ENCODE results near the gene GRIN1. TPM values are rescaled to one million over a fixed set of nuclear protein-coding genes. Genes with fewer than 3 reads are reported as not detected.
A peak's percentile ranks its signal among the peaks of the same experiment; 100 is the strongest.

Gene GRIN1
- total and polyA plus RNA-seq, 2 of the 13 experiments (the other 11 are each of a cell fraction or from before 2014, with no cell fraction given), result 0.13 TPM; not detected in 1

- TF ChIP-seq HNF1A (IDR thresholded peaks at IDR 0.05; ENCODE audit: low read depth), result no peak
- TF ChIP-seq HNF1A (CRISPR knock-in tag; IDR thresholded peaks at IDR 0.05; ENCODE audit: borderline replicate concordance), result peak; percentile 74; the same call in 1 of the 2 replicates
- no peak for TF ChIP-seq GLMP (CRISPR knock-in tag; IDR thresholded peaks at IDR 0.05; ENCODE audit: borderline replicate concordance)
- peak; percentile 100 for TF ChIP-seq CREB1 (IDR thresholded peaks at IDR 0.05)
- peak; percentile 99 for TF ChIP-seq CREB1 (CRISPR knock-in tag; IDR thresholded peaks at IDR 0.05)
- TF ChIP-seq TERF1 (CRISPR knock-in tag; IDR thresholded peaks at IDR 0.05), result no peak
- TF ChIP-seq SP4 (CRISPR knock-in tag; IDR thresholded peaks at IDR 0.05), result peak; percentile 90
- peak; percentile 80 for TF ChIP-seq CBX1 (IDR thresholded peaks at IDR 0.05; ENCODE audit: low read depth)
- no peak for TF ChIP-seq CHCHD3 (CRISPR knock-in tag; IDR thresholded peaks at IDR 0.05)
- peak; percentile 79 for TF ChIP-seq SKIL (CRISPR knock-in tag; IDR thresholded peaks at IDR 0.05; ENCODE audit: borderline replicate concordance)
- 0 out of 4 replicates have a peak, but pooled peaks of 1 of the 2 experiments have one; percentile 5 for TF ChIP-seq ATF4 (CRISPR knock-in tag; IDR thresholded peaks at IDR 0.05)
- peak; percentile 8; the same call in 1 of the 2 replicates for TF ChIP-seq NR2F2 (IDR thresholded peaks at IDR 0.05; ENCODE audit: borderline replicate concordance, low read depth)
- TF ChIP-seq ZNF33B (CRISPR knock-in tag; IDR thresholded peaks at IDR 0.05), result peak; percentile 18; the same call in 1 of the 2 replicates
- no peak for TF ChIP-seq ZNF101 (CRISPR knock-in tag; IDR thresholded peaks at IDR 0.05; ENCODE audit: borderline replicate concordance, low read depth)
- TF ChIP-seq ZNF772 (CRISPR knock-in tag; IDR thresholded peaks at IDR 0.05), result peak; percentile 70; the same call in 1 of the 2 replicates
- TF ChIP-seq HCFC1 (IDR thresholded peaks at IDR 0.05; ENCODE audit: low read depth, low read length), result peak; percentile 91
- TF ChIP-seq AGO1 (IDR thresholded peaks at IDR 0.05; ENCODE audit: low read depth, low read length, poor library complexity, severe bottlenecking), result peak; percentile 29
- TF ChIP-seq TEAD3 (CRISPR knock-in tag; optimal IDR thresholded peaks at IDR 0.05; ENCODE audit: borderline replicate concordance), result peak; percentile 81
These were observed 49.7 kb downstream of the GRIN1 start, which contains the start of the genes ANAPC2 and SSNA1 (continued) for GRCh38 chr9:137188490-137189296.

Measured in HepG2 (cell line).